ENCODE measurements around the gene NDUFA6. TPM values are rescaled to one million over a fixed set of nuclear protein-coding genes. Genes with fewer than 3 reads are reported as not detected.

The NDUFA6 gene
- total and polyA plus RNA-seq, 4 donors: 43.7 to 235 (median 56.6) TPM

DNA sequence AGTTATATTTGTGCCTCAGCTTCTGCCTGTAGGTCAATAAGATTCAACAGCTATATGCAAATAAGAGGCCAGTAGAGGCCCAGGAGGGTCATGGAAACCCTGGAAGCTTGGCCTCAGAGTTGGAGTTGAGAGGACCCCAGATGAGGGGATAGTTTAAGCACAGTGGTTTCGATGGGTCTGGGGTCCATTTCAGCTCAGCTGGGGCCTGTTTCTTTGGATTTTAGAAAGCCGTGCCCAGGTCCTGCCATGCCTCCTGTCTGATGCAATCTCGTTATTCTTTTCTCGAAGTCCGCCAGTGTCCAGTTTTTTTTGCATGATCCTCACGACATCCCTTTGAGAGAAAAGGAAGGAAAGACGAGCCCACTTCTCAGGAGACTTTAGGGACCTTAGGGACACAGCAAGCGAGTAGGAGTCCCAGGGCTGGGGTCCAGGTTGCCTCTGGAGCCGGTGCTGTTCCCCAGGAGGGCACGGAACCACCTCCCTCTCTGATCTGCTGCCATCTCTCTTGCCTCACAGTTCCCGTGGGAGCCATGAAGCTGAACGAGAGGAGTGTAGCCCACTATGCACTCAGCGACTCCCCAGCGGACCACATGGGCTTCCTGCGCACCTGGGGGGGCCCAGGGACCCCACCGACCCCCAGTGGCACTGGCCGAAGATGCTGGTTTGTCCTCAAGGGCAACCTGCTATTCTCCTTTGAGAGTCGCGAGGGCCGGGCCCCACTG lies 13.6 kb downstream of the NDUFA6 start:
- Histone ChIP-seq H3K4me1 (ENCODE audit: control insufficient read depth in 4 of 4, insufficient read depth in 4 of 4, low read length in 3 of 4) (peaks cover 5 to 27% (median 13%) of the 10 kb centered on the region in 4 donors), H3K27me3 (ENCODE audit: control insufficient read depth in 4 of 4, insufficient read depth in 4 of 4, low read length in 3 of 4) (no peaks in the 10 kb centered on the region), H3K9ac (ENCODE audit: low read depth in 1 of 2, low read length in 2 of 2) (no peak overlapping the region), H3K9me3 (ENCODE audit: control insufficient read depth in 4 of 4, low read length in 3 of 4) (peaks cover 0 to 2% (median 0%) of the 10 kb centered on the region in 4 donors), H3K36me3 (ENCODE audit: control insufficient read depth in 4 of 4, insufficient read depth in 3 of 4, low read depth in 1 of 4, low read length in 3 of 4) (no peaks in the 10 kb centered on the region), H3K4me3 (ENCODE audit: low read depth in 1 of 3, low read length in 3 of 3) (no peak overlapping the region), H3K27ac (ENCODE audit: low read depth in 1 of 2, low read length in 2 of 2) (no peak overlapping the region)
- no peak for DNase-seq (ENCODE audit: low spot score)
- whole genome bisulfite sequencing: 96% methylated on average over 20 of the region's 20 CpGs
- TF ChIP-seq MAX (IDR thresholded peaks at IDR 0.05) (no peak), GABPA (IDR thresholded peaks at IDR 0.05 in 1 of 2, conservative IDR thresholded peaks at IDR 0.05 in 1 of 2) (no peak), ZBTB33 (IDR thresholded peaks at IDR 0.05) (no peak), RXRA (IDR thresholded peaks at IDR 0.05) (no peak), HNF4G (IDR thresholded peaks at IDR 0.05) (no peak), FOXA2 (IDR thresholded peaks at IDR 0.05) (no peak), YY1 (IDR thresholded peaks at IDR 0.05) (no peak), SP1 (IDR thresholded peaks at IDR 0.05) (no peak), RAD21 (IDR thresholded peaks at IDR 0.05) (no peak)
- TF ChIP-seq, protein P1, sequence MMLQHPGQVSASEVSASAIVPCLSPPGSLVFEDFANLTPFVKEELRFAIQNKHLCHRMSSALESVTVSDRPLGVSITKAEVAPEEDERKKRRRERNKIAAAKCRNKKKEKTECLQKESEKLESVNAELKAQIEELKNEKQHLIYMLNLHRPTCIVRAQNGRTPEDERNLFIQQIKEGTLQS (IDR thresholded peaks at IDR 0.05): no peak
- TF ChIP-seq, protein P2, sequence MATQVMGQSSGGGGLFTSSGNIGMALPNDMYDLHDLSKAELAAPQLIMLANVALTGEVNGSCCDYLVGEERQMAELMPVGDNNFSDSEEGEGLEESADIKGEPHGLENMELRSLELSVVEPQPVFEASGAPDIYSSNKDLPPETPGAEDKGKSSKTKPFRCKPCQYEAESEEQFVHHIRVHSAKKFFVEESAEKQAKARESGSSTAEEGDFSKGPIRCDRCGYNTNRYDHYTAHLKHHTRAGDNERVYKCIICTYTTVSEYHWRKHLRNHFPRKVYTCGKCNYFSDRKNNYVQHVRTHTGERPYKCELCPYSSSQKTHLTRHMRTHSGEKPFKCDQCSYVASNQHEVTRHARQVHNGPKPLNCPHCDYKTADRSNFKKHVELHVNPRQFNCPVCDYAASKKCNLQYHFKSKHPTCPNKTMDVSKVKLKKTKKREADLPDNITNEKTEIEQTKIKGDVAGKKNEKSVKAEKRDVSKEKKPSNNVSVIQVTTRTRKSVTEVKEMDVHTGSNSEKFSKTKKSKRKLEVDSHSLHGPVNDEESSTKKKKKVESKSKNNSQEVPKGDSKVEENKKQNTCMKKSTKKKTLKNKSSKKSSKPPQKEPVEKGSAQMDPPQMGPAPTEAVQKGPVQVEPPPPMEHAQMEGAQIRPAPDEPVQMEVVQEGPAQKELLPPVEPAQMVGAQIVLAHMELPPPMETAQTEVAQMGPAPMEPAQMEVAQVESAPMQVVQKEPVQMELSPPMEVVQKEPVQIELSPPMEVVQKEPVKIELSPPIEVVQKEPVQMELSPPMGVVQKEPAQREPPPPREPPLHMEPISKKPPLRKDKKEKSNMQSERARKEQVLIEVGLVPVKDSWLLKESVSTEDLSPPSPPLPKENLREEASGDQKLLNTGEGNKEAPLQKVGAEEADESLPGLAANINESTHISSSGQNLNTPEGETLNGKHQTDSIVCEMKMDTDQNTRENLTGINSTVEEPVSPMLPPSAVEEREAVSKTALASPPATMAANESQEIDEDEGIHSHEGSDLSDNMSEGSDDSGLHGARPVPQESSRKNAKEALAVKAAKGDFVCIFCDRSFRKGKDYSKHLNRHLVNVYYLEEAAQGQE (IDR thresholded peaks at IDR 0.05): no peak

DNA sequence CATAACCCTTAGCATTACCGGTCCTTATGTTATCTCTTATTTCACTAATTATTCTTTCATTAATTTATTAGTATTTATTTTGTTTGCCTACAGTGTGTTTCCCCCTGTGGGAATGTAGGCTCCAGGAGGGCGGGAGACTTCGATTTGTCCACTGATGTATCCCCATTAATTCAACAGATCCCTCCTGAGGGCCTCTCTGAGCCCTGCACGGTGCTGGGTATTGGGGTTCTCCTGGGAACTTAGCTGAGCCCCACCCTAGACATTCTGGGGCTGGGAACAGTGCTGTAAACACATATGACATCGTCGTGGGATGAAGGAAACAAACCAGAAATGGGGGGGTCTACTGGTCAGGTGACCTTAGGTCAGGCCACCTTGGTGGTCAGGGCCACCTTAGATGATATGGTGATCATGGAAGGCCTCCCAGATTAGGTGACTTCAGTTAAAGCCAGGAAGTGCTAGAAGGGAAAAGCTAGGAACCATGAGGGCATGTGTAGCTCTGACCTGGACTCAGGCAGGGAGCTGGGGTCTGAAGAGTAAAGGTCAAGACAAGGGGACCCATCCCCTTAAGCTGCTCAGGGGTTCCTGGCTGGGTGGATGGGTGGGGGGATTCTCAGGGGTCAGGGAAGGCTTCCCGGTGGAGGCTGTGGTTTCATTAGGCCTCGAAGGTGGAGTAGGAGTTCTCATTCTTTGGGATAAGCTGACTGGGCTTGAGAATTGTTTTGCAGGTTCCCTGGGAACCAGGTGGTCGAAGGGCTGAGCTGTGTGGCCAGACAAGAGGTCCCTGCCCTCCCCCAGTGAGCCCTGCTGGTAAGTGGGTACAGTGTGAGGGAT lies 15.5 kb downstream of the NDUFA6 start:
- Histone ChIP-seq H3K27me3 (ENCODE audit: control insufficient read depth in 4 of 4, insufficient read depth in 4 of 4, low read length in 3 of 4) (no peaks in the 10 kb centered on the region), H3K9me3 (ENCODE audit: control insufficient read depth in 4 of 4, low read length in 3 of 4) (peaks cover 0 to 2% (median 0%) of the 10 kb centered on the region in 4 donors), H3K36me3 (ENCODE audit: control insufficient read depth in 4 of 4, insufficient read depth in 3 of 4, low read depth in 1 of 4, low read length in 3 of 4) (no peaks in the 10 kb centered on the region), H3K9ac (ENCODE audit: low read depth in 1 of 2, low read length in 2 of 2) (no peak overlapping the region), H3K4me1 (ENCODE audit: control insufficient read depth in 4 of 4, insufficient read depth in 4 of 4, low read length in 3 of 4) (peaks cover 1 to 26% (median 18%) of the 10 kb centered on the region in 4 donors), H3K4me3 (ENCODE audit: low read depth in 1 of 3, low read length in 3 of 3) (peak overlapping the region in 2 of 3 donors; percentile 6 to 54), H3K27ac (ENCODE audit: low read depth in 1 of 2, low read length in 2 of 2) (no peak overlapping the region)
- no peak for DNase-seq (ENCODE audit: low spot score)
- 83% methylated on average over 9 of the region's 9 CpGs for WGBS
- TF ChIP-seq, protein P3, sequence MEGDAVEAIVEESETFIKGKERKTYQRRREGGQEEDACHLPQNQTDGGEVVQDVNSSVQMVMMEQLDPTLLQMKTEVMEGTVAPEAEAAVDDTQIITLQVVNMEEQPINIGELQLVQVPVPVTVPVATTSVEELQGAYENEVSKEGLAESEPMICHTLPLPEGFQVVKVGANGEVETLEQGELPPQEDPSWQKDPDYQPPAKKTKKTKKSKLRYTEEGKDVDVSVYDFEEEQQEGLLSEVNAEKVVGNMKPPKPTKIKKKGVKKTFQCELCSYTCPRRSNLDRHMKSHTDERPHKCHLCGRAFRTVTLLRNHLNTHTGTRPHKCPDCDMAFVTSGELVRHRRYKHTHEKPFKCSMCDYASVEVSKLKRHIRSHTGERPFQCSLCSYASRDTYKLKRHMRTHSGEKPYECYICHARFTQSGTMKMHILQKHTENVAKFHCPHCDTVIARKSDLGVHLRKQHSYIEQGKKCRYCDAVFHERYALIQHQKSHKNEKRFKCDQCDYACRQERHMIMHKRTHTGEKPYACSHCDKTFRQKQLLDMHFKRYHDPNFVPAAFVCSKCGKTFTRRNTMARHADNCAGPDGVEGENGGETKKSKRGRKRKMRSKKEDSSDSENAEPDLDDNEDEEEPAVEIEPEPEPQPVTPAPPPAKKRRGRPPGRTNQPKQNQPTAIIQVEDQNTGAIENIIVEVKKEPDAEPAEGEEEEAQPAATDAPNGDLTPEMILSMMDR (IDR thresholded peaks at IDR 0.05; ENCODE audit: low read depth, low read length, missing input control): no peak
- TF ChIP-seq YY1 (IDR thresholded peaks at IDR 0.05) (no peak), ZBTB33 (IDR thresholded peaks at IDR 0.05) (no peak)
- TF ChIP-seq, protein P2 (IDR thresholded peaks at IDR 0.05): no peak
- TF ChIP-seq, protein P1 (IDR thresholded peaks at IDR 0.05): no peak

Measured in liver (tissue), 9 donors.